ENCODE data around the gene ZNF185. TPM values are rescaled to one million over a fixed set of nuclear protein-coding genes. Genes with fewer than 3 reads are reported as not detected.

The ZNF185 gene
- total and polyA plus RNA-seq, 9 of the 15 experiments (the other 6 are each of a cell fraction or from before 2014, with no cell fraction given), result 0.08 to 1.1 (median 0.22) TPM

DNA sequence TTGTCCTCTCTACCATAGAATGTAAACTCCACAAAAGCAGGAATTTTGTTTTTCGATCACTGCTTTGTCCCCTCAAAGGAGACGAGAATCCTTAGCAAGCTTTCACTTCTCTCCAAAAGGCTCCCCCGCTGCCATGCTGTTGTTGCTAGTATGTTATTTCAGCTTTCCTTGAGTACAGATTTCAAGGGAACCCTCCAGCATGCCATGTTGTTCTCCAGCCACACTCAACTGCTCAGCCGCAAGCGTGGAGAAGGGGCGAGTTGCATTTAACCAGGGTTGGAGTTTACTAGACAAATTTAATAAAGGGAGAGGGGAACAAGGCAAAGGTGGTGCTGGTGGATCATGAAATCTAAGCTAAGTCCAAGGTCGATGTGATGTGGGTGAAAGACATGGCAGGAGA lies 43.9 kb upstream of the ZNF185 start:
- POLR2A ChIA-PET, result interaction anchor here (0.7 kb wide), 1 partner anchor 9 kb away, joined by 3 read pairs; no protein-coding TSS in a partner anchor
- no peak for DNase-seq (ENCODE audit: extremely low read depth in 1 of 4, low spot score in 3 of 4)
- CTCF ChIA-PET (ENCODE audit: low intra/inter-chr PET ratio), result no interaction called here
- no peak for TF ChIP-seq TEAD1 (CRISPR knock-in tag; IDR thresholded peaks at IDR 0.05)
- no peaks in the 10 kb centered on the region for H3K27me3 ChIP-seq (ENCODE audit: control insufficient read depth in 2 of 2, insufficient read depth in 2 of 2, low read length in 2 of 2)
- H3K79me2 ChIP-seq (ENCODE audit: control insufficient read depth, insufficient read depth, low read length), result no peaks in the 10 kb centered on the region
- FAIRE-seq, result no peak
- WGBS (ENCODE audit: insufficient coverage, low coverage, missing lambda C conversion rate), result 95% methylated on average over 3 of the region's 7 CpGs
- H3K9me1 ChIP-seq (ENCODE audit: control insufficient read depth, insufficient read depth, low read length), result no peaks in the 10 kb centered on the region
- no peak overlapping the region for H3K27ac ChIP-seq (ENCODE audit: extremely low read depth, low read depth, low read length)
- H3K4me1 ChIP-seq (replicated peaks in 1 of 2; ENCODE audit: control insufficient read depth in 2 of 2, insufficient read depth in 2 of 2, low read length in 2 of 2), result no peaks in the 10 kb centered on the region
- BruUV-seq (replicated peaks), result no TSS peak
- in situ Hi-C loops (cut with MboI) (no loop called here), intact Hi-C loops (cut with micrococcal nuclease) (no loop called here)
- ATAC-seq, result no peak
- no peak overlapping the region for H3K9ac ChIP-seq (ENCODE audit: insufficient read depth in 1 of 2, low read depth in 2 of 2, low read length in 2 of 2)
- H3K9me3 ChIP-seq (replicated peaks; ENCODE audit: control insufficient read depth, insufficient read depth, low read depth, low read length), result no peaks in the 10 kb centered on the region
- no peak overlapping the region for H2AFZ ChIP-seq (ENCODE audit: low read depth, low read length)
- no peak overlapping the region for H3K4me2 ChIP-seq (ENCODE audit: insufficient read depth, low read length)
- H3K4me3 ChIP-seq, result no peak overlapping the region
- no peaks in the 10 kb centered on the region; the same call in 1 of the 2 replicates for H4K20me1 ChIP-seq (replicated peaks; ENCODE audit: control insufficient read depth, insufficient read depth, low read length)
- peaks cover 80% of the 10 kb centered on the region; the same call in 2 of the 3 replicates for H3K36me3 ChIP-seq (ENCODE audit: control insufficient read depth, insufficient read depth, low read length)

DNA sequence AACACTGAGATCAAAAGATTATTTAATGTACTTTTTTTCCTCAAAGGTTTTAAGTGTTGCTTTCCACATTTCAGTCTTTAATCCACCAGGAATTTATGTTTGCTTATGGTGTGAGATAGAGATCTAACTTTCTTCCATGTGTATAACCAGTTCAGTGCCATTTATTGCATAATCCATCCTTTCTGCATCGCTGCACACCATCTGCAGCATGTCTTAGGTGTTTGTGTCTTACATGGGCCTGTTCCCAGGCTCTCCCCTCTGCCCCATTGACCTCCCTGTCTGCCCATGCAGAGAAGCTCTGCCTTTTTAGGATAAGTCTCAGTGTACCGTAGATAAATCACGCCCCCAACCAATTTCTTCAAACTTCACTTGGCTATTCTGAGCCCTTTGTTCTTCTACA lies 36.8 kb upstream of the ZNF185 start:
- ChIA-PET CTCF (ENCODE audit: low intra/inter-chr PET ratio) (no interaction called here), POLR2A (no interaction called here)
- no TSS peak for BruUV-seq (replicated peaks)
- no peak overlapping the region for H2AFZ ChIP-seq (ENCODE audit: low read depth, low read length)
- H3K4me1 ChIP-seq (replicated peaks in 1 of 2; ENCODE audit: control insufficient read depth in 2 of 2, insufficient read depth in 2 of 2, low read length in 2 of 2), result no peaks in the 10 kb centered on the region
- H3K27me3 ChIP-seq (ENCODE audit: control insufficient read depth in 2 of 2, insufficient read depth in 2 of 2, low read length in 2 of 2), result no peaks in the 10 kb centered on the region
- DNase-seq (ENCODE audit: extremely low read depth in 1 of 4, low spot score in 3 of 4) (no peak), ATAC-seq (no peak), FAIRE-seq (no peak)
- TF ChIP-seq KLF1 (tag; IDR thresholded peaks at IDR 0.05) (no peak), CEBPG (CRISPR knock-in tag; IDR thresholded peaks at IDR 0.05) (no peak), CEBPG (tag; conservative IDR thresholded peaks at IDR 0.05 in 1 of 2, IDR thresholded peaks at IDR 0.05 in 1 of 2) (0 out of 4 replicates have a peak, but pooled peaks of 1 of the 2 experiments have one; percentile 11), HDAC6 (IDR thresholded peaks at IDR 0.05; ENCODE audit: low read depth, low read length) (no peak)
- no peaks in the 10 kb centered on the region for H3K79me2 ChIP-seq (ENCODE audit: control insufficient read depth, insufficient read depth, low read length)
- 69% methylated on average over 3 of the region's 3 CpGs for WGBS (ENCODE audit: insufficient coverage, low coverage, missing lambda C conversion rate)
- no peak overlapping the region for H3K4me2 ChIP-seq (ENCODE audit: insufficient read depth, low read length)
- no peaks in the 10 kb centered on the region for H4K20me1 ChIP-seq (replicated peaks; ENCODE audit: control insufficient read depth, insufficient read depth, low read length)
- no peaks in the 10 kb centered on the region for H3K9me1 ChIP-seq (ENCODE audit: control insufficient read depth, insufficient read depth, low read length)
- intact Hi-C loops (cut with micrococcal nuclease) (no loop called here), in situ Hi-C loops (cut with MboI) (no loop called here)
- H3K9ac ChIP-seq (ENCODE audit: insufficient read depth in 1 of 2, low read depth in 2 of 2, low read length in 2 of 2), result no peak overlapping the region
- H3K36me3 ChIP-seq (ENCODE audit: control insufficient read depth, insufficient read depth, low read length), result peaks cover 86% of the 10 kb centered on the region; the same call in 2 of the 3 replicates
- no peaks in the 10 kb centered on the region for H3K9me3 ChIP-seq (replicated peaks; ENCODE audit: control insufficient read depth, insufficient read depth, low read depth, low read length)
- H3K4me3 ChIP-seq, result no peak overlapping the region
- H3K27ac ChIP-seq (ENCODE audit: extremely low read depth, low read depth, low read length), result no peak overlapping the region
